IPS-20b (cell line): ENCODE measurements around the gene ANKRD31.
A peak's percentile ranks its signal among the peaks of the same experiment; 100 is the strongest.
"Not testable (repeated sequence)": the region's sequence is repeated elsewhere in the genome, so short reads cannot be mapped to it uniquely, and the experiment has no call there.

Experiments
- H3K27ac ChIP-seq: one replicate; pipeline ENCODE4 v1.5.1; 2013; ENCODE audit warnings: low read length
- H3K27me3 ChIP-seq: 2 replicates; pipeline ENCODE4 v1.6.1; 2013; ENCODE audit warnings: mild to moderate bottlenecking, low read length, inconsistent platforms; ENCODE audit not compliant: insufficient read depth
- H3K36me3 ChIP-seq: 2 replicates; pipeline ENCODE4 v1.6.1; 2013; ENCODE audit warnings: low read depth, mild to moderate bottlenecking, inconsistent platforms, low read length, moderate library complexity; ENCODE audit not compliant: insufficient read depth
- H3K4me1 ChIP-seq: 2 replicates; pipeline ENCODE4 v1.6.1; 2013; ENCODE audit warnings: mild to moderate bottlenecking, control low read depth, inconsistent platforms, low read length, moderate library complexity; ENCODE audit not compliant: insufficient read depth
- H3K4me3 ChIP-seq: 2 replicates; pipeline ENCODE4 v1.5.1; 2013; ENCODE audit warnings: mild to moderate bottlenecking, low read length, inconsistent platforms
- H3K9ac ChIP-seq: 2 replicates; pipeline ENCODE4 v1.6.1; 2013; ENCODE audit warnings: low read depth, mild to moderate bottlenecking, inconsistent platforms, low read length, moderate library complexity
- H3K9me3 ChIP-seq: 2 replicates; pipeline ENCODE4 v1.6.1; 2013; ENCODE audit warnings: mild to moderate bottlenecking, low read depth, low read length, inconsistent platforms; ENCODE audit not compliant: insufficient read depth

ANKRD31 gene

GRCh38 chr5:75236322-75237316 lies at the start of gene ANKRD31:
Gene ANKRD31, minus strand, starts transcription at chr5:75236878. Its CDS starts 192 bp downstream, at chr5:75236686.
- H3K9me3 ChIP-seq, result no peaks in the 10 kb centered on the region
- peaks cover 16% of the 10 kb centered on the region for H3K4me1 ChIP-seq
- no peak within 1 kb of the TSS for H3K27ac ChIP-seq
- no peaks in the 10 kb centered on the region for H3K27me3 ChIP-seq
- no peaks in the 10 kb centered on the region for H3K36me3 ChIP-seq
- peak within 1 kb of the TSS; percentile 73; the same call in 1 of the 2 replicates for H3K9ac ChIP-seq
- H3K4me3 ChIP-seq, result peak within 1 kb of the TSS; percentile 91

- H3K4me1 ChIP-seq, result no peaks in the 10 kb centered on the region; the same call in 1 of the 2 replicates
- no peak overlapping the region for H3K9ac ChIP-seq
- H3K27ac ChIP-seq, result no peak overlapping the region
- no peaks in the 10 kb centered on the region for H3K9me3 ChIP-seq
- H3K4me3 ChIP-seq, result no peak overlapping the region
- no peaks in the 10 kb centered on the region for H3K36me3 ChIP-seq
- H3K27me3 ChIP-seq, result no peaks in the 10 kb centered on the region
Observed at GRCh38 chr5:75286211-75286773, 49.6 kb upstream of the ANKRD31 start.

GRCh38 chr5:75282581-75282980 lies 45.9 kb upstream of the ANKRD31 start:
- H3K9me3 ChIP-seq, result no peaks in the 10 kb centered on the region
- no peak overlapping the region for H3K9ac ChIP-seq
- no peak overlapping the region for H3K4me3 ChIP-seq
- no peaks in the 10 kb centered on the region for H3K36me3 ChIP-seq
- H3K4me1 ChIP-seq, result no peaks in the 10 kb centered on the region; the same call in 1 of the 2 replicates
- no peaks in the 10 kb centered on the region for H3K27me3 ChIP-seq
- no peak overlapping the region for H3K27ac ChIP-seq

GRCh38 chr5:75281716-75282465 lies 45.2 kb upstream of the ANKRD31 start:
- H3K27ac ChIP-seq, result no peak overlapping the region
- H3K4me3 ChIP-seq, result no peak overlapping the region
- no peaks in the 10 kb centered on the region for H3K27me3 ChIP-seq
- H3K9ac ChIP-seq, result no peak overlapping the region
- peaks cover 1% of the 10 kb centered on the region; the same call in 1 of the 2 replicates for H3K4me1 ChIP-seq
- no peaks in the 10 kb centered on the region for H3K36me3 ChIP-seq
- no peaks in the 10 kb centered on the region for H3K9me3 ChIP-seq

- no peak overlapping the region for H3K9ac ChIP-seq
- H3K27ac ChIP-seq, result no peak overlapping the region
- H3K36me3 ChIP-seq, result no peaks in the 10 kb centered on the region
- no peak overlapping the region for H3K4me3 ChIP-seq
- H3K4me1 ChIP-seq, result peaks cover 19% of the 10 kb centered on the region
- H3K27me3 ChIP-seq, result no peaks in the 10 kb centered on the region
- H3K9me3 ChIP-seq, result no peaks in the 10 kb centered on the region
Observed at GRCh38 chr5:75279321-75279720, 42.6 kb upstream of the ANKRD31 start.

GRCh38 chr5:75277463-75277862 lies 40.8 kb upstream of the ANKRD31 start:
- H3K9ac ChIP-seq, result no peak overlapping the region
- no peak overlapping the region for H3K27ac ChIP-seq
- no peaks in the 10 kb centered on the region for H3K27me3 ChIP-seq
- H3K36me3 ChIP-seq, result no peaks in the 10 kb centered on the region
- peaks cover 2% of the 10 kb centered on the region for H3K9me3 ChIP-seq
- H3K4me1 ChIP-seq, result peaks cover 19% of the 10 kb centered on the region
- H3K4me3 ChIP-seq, result no peak overlapping the region

- Histone ChIP-seq H3K27ac (no peak overlapping the region), H3K36me3 (no peaks in the 10 kb centered on the region)
Observed at GRCh38 chr5:75275756-75276155, 39.1 kb upstream of the ANKRD31 start.

GRCh38 chr5:75275147-75275546 lies 38.5 kb upstream of the ANKRD31 start:
- Histone ChIP-seq H3K27ac (peak overlapping the region; percentile 8), H3K9ac (peak overlapping the region; percentile 20; the same call in 1 of the 2 replicates), H3K4me3 (no peak overlapping the region; the same call in 1 of the 2 replicates), H3K4me1 (peaks cover 19% of the 10 kb centered on the region), H3K9me3 (peaks cover 8% of the 10 kb centered on the region), H3K36me3 (no peaks in the 10 kb centered on the region), H3K27me3 (no peaks in the 10 kb centered on the region)

More at GRCh38 chr5:75275756-75276155, 39.1 kb upstream of the ANKRD31 start:
- Histone ChIP-seq H3K4me1 (peaks cover 19% of the 10 kb centered on the region), H3K9me3 (peaks cover 8% of the 10 kb centered on the region), H3K27me3 (no peaks in the 10 kb centered on the region), H3K4me3 (peak overlapping the region; percentile 48; the same call in 1 of the 2 replicates), H3K9ac (peak overlapping the region; percentile 20; the same call in 1 of the 2 replicates)

GRCh38 chr5:75274486-75274885 lies 37.8 kb upstream of the ANKRD31 start:
- Histone ChIP-seq H3K27ac (no peak overlapping the region), H3K9me3 (peaks cover 8% of the 10 kb centered on the region), H3K27me3 (no peaks in the 10 kb centered on the region), H3K4me3 (no peak overlapping the region), H3K4me1 (peaks cover 19% of the 10 kb centered on the region), H3K9ac (no peak overlapping the region), H3K36me3 (no peaks in the 10 kb centered on the region)

GRCh38 chr5:75270605-75271004 lies 33.9 kb upstream of the ANKRD31 start:
- not testable (repeated sequence) for H3K36me3 ChIP-seq, H3K27ac ChIP-seq, H3K9ac ChIP-seq, H3K27me3 ChIP-seq, H3K4me1 ChIP-seq, H3K4me3 ChIP-seq
- peaks cover 14% of the 10 kb centered on the region for H3K9me3 ChIP-seq

GRCh38 chr5:75265731-75266130 lies 29.1 kb upstream of the ANKRD31 start:
- Histone ChIP-seq H3K4me3 (no peak overlapping the region), H3K9ac (no peak overlapping the region), H3K27me3 (no peaks in the 10 kb centered on the region), H3K4me1 (no peaks in the 10 kb centered on the region), H3K9me3 (peaks cover 6% of the 10 kb centered on the region; the same call in 1 of the 2 replicates), H3K36me3 (no peaks in the 10 kb centered on the region), H3K27ac (no peak overlapping the region)
